Islet of Langerhans (tissue), 1 donor: Measurements from ENCODE around the gene SUN2.

Source experiments
- FAIRE-seq: peaks from one replicate; lab custom pipeline; 2011; peaks lifted over from hg19 to GRCh38; lab: Jason Lieb, UNC

Gene SUN2

GRCh38 chr22:38751422-38752346 is 4.1 kb downstream of the SUN2 start:
- FAIRE-seq, result no peak

GRCh38 chr22:38751066-38751421 is 4.8 kb downstream of the SUN2 start:
- FAIRE-seq, result no peak

DNA sequence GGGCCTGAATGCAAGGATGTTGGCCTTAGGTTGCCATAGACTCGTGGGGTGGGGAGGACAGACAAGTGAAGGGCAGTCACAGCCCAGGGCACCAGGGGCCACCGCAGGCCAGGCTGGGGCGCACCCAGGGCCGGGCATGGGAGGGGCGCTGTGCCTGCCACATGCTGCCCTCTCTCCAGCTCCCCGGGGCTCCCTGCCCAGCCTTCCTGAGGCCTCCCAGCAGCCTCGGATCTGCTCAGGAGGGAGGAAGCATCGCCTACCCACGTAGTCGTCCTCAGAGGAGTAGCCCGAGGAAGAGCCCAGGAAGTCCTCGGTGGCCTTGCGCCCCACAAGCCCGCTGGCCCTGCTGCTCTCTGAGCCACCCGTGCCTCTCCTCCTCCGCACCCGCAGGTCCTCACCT is 5.2 kb downstream of the SUN2 start:
- FAIRE-seq, result no peak

- FAIRE-seq, result no peak
Measured at GRCh38 chr22:38750104-38750503, 5.7 kb downstream of the SUN2 start.

DNA sequence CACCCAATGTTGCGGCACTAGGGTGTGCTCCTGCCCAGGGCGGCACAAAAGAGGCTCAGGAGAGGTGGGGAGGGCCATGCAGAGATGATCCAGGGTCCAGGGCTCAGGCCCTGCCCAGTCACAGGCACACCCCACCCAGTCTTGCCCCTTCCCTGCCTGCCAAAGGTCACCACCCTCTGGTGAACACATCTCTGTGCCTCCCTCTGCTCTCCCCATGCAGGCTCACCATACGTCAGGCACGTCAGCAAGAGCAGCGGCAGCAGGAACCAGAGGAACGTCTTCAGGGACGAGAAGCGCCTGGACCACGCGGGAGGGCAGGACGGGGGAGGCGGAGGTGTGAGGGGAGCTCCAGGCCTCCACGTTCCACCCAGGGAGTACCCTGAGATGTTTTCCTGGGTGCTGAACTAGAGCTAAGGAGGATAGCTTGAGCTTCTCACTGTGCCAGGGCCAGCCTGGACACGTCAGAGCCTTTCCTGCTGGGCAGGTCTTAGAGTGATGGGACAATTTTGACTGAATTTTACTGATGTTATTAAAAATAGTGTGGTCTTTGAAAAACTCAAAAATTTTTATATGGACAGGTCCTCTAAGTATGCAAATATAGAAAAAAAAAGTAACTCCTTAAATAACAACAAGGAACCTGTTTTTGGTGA is 7.2 kb downstream of the SUN2 start:
- FAIRE-seq, result no peak

DNA sequence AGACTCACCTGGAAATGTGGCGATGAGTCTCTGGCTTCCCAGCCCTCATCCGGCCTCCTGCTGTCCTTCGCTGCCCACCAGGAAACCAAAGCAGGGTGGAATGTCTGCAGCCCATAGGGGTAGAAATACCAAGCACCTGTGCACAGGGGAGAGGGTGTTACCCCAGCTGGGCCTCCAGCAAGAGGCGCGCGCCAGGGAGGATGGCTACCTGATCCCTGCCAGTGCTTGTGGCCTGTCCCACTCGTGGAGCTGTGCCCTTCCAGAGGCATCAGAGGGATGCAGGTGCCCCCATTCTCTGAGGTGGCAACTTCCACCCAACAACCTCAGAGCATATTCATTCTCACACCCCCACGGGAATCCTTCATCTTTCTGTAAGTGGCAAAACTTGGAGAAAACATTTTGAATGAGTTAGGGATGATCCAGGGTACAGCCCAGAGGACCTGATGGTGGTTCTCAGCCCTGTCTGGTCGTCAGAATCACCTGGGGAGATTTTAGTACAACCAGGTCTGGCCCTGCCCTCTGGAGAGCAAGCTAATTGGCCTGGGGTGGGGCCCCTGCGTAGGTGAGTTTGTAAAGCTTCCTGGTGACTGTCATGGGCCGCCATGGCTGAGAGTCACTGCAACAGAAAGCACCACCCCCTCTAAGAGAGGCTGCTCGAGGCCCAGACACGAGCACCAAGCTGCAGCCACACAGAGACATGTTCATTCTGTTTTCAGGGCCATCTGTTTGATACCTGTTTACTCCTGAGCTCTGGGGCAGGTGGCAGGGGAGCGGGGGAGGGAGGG is 9.9 kb downstream of the SUN2 start:
- no peak for FAIRE-seq

DNA sequence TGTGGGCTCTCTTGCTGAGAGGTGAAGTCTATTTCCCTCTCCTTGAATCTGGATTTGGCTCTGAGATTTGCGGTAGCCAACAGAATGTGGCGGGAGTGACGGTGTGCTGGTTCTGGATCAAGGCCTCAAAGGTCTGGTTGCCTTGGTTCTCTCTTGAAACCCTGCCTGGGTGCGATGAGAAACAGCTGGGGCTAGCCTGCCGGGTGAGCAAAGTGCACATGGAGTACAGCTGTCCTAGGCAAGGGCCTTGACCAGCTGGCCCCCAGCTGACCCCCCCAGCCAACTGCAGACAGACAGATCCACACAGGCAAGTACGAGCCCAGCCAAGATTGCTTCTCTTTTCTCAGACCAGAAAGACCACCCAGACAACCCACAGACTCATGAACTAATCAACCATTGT is 10.8 kb downstream of the SUN2 start:
- no peak for FAIRE-seq

- FAIRE-seq, result no peak
Measured at GRCh38 chr22:38742176-38742942, 13.4 kb downstream of the SUN2 start.

DNA sequence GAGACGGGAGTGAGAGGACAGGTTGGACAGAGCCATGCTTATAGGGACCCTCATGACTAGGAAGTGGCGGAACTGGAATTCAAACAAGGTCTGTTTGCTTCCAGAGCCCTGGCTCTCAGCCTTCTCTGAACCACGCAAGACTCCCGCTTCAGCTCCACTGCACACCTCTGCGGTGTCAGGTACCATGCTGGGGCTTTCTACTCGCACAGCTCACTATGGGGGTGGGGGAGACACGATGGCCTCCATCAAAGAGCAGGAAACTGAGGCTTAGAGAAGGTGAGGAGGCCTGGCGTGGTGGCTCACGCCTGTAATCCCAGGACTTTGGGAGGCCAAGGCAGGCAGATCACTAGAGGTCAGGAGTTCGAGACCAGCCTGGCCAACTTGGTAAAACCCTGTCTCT is 14.2 kb downstream of the SUN2 start:
- FAIRE-seq, result no peak

DNA sequence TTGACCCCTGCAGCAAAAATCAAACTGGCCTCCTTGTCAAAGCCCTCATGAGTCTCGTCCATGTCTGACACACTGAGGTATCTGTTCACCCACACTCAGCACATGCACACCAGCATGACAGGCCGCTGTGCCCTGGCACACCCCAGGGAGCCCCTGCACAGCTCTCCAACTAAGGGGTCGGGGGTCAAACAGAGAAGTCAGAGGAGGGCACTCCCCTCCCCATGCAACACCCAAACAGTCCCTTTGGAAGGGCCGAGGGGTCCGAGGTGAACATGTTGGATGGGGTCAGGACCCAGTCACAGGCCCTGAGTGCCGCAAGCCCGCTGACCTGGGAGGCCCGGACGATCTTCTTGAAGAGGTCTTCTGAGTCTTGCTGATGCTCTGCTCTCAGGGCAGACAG is 14.6 kb downstream of the SUN2 start:
- FAIRE-seq, result no peak

DNA sequence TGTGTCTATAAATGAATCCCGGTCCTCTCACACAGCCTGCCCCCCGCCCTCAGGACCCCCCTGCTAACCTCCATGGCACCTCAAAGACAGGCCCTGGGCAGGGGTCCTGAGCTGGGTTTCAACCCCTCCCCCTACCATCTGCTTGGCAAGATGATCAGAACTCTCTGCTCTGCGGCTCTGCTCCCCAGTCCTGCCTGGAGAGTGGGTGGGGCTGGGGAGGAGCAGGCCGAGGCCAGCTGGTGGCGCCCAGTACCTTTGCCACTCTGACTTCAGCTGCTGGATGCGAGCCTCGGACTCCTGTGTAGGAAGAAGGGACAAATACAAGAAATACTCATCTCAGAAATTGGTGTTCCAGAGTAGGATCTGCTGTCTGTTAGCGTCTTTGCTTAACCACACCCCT is 15.0 kb downstream of the SUN2 start:
- FAIRE-seq, result no peak

GRCh38 chr22:38740116-38740723 is 15.6 kb downstream of the SUN2 start:
- FAIRE-seq, result no peak

DNA sequence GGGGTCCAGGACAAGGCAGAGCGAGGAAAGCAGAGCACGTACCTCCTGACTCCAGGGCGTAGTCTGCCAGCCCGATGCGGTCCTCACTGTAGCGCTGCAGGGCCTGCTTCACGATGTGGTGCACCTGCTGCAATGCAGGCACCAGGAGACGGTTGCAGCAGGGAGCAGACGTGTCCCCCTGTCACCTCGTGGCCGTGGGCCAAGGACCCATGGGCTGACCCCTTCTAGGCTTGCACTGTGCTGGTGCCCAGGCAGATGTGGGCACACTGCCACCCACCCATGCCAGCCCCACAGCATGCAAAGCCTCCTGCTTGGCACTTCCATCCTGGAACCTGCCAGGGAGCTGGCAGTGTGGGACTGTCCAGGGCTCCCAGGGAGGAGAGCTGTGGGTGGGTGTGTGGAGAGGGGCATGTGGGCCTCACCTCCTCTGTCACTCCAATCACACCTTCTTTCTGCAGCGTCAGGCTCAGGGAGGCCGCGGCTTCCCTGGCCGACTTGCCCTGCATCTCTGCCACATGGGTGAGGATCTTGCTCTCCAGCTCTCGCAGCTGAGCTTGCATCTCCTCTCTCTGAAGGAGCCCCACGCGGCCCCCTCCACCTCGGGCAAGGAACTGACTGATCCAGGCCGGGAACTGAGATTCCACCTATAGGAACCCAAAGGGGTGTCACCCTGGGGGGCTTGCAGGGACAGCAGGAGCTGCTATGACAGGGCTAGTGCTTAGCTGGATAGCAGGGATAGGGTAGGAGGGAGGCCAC is 16.3 kb downstream of the SUN2 start:
- no peak for FAIRE-seq

GRCh38 chr22:38738475-38739070 is 17.2 kb downstream of the SUN2 start:
- no peak for FAIRE-seq

GRCh38 chr22:38737302-38738060 is 18.3 kb downstream of the SUN2 start:
- no peak for FAIRE-seq

- FAIRE-seq, result no peak
Measured at GRCh38 chr22:38736257-38736570, 19.6 kb downstream of the SUN2 start.

DNA sequence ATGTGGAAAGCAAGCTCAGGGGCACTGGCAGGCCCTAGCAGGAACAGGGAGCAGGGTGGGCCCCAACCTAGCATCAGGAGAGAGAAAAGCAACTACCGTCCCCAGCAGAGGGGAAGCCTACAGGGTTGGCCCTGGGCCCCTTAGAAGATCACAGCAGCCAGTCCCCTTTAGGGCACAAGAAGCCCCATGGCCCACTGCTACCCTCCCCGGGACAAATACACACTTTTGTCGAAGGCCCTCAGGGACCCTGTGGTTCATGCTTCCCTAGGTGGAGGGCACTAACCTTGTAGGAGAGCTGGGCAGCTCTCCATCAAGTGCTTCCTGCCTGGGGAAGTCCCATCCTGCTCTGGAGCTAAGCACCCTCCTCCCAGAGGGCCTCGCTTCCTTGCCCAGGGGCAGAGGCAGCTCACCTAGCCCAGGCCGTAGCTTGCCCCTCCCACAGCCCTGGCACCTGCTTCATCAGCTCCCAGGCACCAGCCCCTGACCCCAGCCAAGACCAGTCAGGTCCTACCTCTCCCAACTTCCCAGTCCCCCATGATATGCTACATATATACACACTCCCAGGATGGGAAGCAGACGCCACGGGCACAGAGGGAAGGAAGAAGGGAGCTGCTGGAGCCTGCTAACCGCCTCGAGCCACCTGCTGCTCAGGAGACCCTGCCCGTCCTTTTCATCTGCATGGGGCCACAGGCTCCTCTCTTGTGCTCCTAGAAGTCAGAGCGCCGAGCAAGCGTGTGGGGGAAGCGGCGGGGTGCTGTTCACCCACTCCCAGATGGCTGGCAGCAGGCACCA is 20.1 kb downstream of the SUN2 start:
- no peak for FAIRE-seq

GRCh38 chr22:38735126-38735464 is 20.7 kb downstream of the SUN2 start:
- FAIRE-seq, result no peak

GRCh38 chr22:38734421-38735100 is 21.2 kb downstream of the SUN2 start:
- FAIRE-seq, result no peak
